NOMO-1 treated with dmso at 0.1 percent for 144 hours (cell line): ENCODE results near the gene PECR.
"Not testable (repeated sequence)": the region's sequence is repeated elsewhere in the genome, so short reads cannot be mapped to it uniquely, and the experiment has no call there.

Source experiments
- DNase-seq: peaks from one replicate; lab custom pipeline; 2025; ENCODE audit not compliant: unreplicated experiment; lab: John Stamatoyannopoulos, UW

PECR gene

DNA sequence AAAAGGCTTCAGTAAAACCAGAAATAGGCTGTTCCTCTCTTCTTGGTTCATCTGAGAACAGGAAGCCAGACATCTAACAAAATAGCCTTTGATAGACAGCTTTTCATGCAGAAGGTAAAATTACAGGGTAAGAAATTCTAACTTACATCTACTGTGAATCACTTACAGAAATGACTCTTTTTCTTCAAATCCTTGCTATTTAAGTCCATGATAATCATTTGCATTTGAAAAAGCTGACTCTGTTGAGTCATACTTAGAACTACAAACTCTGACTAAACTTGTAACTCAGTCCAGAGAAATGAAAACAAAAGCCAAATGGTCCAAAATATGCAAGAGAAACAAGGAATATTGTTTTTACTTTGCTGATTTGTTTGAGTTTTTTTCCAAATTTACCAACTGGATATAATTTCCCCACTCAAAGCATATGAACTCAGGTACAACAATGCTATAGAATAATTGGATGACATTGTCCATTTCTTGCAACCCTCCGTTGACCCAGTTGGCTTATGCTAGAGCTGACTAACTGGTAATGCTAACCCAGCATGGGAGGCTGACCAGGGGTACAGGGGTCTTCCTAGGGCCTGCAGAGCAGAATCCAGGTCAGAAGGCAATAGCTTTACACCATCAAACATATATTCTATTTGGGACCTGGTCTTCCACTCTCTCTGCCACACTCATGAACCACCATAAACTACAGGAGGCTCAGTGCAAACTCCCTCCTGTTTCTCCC, 49.5 kb downstream of the PECR start:
- no peak for DNase-seq

DNA sequence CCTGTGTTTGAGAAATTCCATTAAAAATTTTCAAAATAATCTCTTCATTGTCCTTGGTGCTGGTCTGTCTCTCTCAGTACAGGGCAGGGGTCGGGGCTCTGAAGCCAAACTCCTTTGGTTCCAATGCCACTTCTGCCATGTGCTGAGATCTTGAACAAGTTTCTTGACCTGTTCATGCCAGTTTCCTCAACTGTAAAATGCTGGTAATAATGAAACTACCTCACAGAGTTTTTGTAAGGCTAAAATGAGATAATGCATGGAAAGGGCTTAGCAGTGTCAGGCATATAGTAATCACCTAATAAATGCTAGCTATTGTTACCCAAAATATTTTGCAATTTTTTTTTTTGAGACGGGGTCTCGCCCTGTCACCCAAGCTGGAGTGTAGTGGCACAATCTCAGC, 51.4 kb downstream of the PECR start:
- no peak for DNase-seq

DNA sequence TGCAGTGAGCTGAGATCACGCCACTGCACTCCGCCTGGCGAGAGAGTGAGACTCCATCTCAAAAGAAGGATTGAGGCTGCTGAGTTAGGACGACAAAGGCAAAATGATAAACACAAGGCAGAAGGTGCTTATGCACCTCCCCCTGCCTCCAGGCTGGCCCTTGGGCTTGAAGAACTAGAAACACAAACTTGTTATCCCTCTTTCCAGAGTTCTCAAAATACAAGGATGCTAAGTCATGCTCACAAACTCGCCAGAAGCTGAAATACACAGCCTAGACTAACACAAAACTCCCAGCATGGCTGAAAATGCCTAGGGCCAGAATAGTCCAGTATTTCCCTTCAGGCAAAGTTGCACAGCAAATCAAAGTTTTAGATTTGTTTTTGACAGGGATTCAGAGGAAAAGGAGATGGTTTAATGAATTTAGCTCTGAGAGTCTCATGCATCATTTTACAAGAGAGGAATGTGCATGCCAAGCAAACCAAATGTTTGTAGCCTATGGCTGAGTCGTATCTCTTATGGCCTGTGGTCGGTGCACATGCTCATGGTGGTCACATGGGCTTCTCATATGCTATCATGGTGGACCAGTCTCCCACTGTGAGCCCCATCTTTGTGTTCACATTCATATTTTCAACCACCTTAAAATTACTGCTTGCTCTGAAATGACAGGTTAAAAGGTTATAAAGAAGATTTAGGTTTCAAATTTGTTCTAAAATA, 52.0 kb downstream of the PECR start:
- no peak for DNase-seq

DNA sequence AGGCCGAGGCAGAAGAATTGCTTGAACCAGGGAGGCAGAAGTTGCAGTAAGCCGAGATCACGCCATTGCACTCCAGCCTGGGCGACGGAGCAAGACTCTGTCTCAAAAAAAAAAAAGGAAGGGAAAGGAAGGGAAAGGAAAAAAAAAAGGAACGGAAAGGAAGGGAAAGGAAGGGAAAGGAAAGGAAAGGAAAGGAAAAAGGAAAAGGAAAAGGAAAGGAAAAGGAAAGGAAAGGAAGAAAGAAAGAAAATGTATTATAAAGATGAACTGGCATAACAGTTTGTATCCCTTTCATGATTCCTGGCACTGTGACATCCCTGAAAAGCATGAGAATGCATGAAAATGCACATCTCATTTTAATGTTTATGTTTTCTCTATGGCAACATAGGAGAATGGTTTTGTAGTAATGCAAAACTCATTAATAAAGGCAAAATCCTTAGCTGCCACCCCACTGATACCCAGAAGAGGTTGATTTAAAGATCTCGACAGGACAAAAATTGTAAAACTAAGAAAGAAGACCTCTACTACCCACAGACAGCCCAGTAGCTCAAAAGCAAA, 56.8 kb downstream of the PECR start:
- DNase-seq = no peak

DNA sequence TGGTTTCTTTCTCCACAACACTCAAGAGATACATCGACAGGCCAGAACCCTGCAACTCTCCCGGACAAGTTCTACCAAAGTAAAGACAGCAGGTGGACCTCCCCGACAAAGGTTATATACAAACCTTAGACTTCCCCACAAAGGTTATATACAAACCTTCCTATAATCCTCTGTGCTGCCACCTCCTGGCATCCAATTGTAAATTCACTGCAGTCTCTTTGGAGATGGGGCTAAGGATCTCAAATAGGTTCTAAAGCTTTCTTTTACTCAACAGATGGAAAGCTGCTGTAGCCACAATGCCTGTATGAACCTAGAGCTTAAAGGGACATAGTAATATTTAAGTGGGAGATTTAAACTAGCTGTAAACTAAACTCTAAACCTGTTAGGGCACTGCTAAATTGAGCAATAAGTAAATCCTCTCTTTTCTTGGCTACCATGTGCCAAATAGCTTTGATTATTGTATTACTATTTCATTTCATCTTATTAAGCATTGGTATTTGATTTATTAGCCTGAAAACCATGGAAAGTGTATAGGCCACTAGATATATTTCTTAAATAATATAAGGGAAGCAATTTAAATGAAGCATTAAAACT, 58.5 kb downstream of the PECR start:
- DNase-seq = no peak

DNA sequence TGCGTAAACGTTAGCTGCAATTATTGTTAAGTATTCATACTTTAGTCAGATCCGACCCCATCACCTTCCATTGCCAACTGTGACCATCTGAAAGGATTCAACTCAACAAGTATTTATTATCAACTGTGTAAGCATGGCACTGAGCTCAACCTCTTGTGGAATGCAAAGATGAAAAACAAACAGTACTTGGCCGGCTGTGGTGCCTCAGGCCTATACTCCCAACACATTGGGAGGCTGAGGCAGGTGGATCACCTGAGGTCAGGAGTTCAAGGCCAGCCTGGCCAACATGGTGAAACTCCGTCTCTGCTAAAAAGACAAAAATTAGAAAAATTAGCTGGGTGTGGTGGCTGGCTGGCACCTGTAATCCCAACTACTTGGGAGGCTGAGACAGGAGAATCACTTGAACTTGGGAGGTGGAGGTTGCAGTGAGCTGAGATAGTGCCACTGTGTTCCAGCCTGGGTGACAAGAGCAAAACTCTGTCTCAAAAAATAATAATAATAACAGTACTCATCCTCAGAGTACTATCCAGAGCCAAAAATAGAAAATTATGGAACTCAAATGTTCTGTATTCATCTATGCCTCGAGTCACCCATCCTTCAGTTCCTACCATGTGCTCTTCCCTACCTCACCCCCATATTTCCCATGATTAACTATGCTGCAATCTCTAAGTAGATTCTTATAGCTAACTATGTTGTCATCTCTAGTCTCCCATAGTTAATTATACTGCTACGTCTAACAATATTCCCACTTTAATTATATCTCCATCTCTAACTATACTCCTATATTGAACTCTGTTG, 59.6 kb downstream of the PECR start:
- no peak for DNase-seq

DNA sequence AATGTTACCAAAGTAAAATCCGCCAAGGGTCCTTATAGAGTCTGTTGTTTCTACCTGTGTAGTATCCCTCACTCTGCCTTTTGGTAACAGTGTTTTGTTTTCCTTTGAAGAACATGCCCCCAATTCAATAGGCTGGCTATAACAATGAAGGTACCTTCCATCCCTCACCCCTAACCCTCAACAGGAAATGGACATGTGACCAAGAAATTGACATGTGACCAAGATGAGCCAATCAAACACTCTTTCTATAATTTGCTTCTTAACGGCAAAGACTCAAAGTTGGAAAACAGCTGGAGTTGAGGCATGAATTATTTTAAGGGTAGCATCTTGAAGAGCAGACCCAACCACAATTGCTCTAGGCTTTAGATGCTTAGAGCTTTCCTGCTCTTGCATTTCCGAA, 62.9 kb downstream of the PECR start:
- DNase-seq = no peak

DNA sequence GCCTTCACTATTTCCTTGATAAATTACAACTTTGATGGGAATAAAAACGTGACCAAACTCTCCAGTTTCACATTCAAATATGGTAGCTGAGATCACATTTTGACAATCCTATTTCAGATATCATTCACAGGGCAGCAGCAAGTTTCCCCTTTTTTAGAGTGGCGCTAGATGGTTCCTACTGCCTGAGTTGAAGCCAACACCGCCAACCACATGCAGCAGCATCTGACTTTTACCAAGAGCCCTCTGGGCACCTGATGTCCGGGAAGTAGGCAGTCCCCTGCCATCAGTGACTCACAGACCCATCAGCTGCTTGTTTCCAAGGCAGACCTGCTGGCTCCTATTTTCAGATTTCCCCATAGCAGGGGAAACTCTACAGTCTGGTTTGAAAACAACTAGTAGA, 64.2 kb downstream of the PECR start:
- no peak for DNase-seq

DNA sequence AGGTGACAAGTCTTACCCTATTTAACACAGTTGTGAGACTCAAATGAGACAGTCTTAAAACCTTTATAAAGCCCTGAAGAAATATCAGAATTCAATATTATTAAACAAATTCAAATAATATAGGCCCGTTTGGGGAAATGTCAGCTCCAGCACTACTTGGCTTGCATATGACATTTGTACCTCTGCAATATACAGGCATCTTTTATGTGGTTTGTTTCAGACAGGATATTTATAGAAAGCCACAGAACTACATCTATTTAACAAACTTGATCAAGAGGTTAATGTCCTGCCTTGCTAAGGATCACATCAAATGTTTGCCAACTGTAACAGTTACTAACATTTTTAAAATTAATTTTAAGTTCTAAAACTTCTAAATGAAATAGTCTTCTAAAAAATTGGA, 65.0 kb downstream of the PECR start:
- no peak for DNase-seq

DNA sequence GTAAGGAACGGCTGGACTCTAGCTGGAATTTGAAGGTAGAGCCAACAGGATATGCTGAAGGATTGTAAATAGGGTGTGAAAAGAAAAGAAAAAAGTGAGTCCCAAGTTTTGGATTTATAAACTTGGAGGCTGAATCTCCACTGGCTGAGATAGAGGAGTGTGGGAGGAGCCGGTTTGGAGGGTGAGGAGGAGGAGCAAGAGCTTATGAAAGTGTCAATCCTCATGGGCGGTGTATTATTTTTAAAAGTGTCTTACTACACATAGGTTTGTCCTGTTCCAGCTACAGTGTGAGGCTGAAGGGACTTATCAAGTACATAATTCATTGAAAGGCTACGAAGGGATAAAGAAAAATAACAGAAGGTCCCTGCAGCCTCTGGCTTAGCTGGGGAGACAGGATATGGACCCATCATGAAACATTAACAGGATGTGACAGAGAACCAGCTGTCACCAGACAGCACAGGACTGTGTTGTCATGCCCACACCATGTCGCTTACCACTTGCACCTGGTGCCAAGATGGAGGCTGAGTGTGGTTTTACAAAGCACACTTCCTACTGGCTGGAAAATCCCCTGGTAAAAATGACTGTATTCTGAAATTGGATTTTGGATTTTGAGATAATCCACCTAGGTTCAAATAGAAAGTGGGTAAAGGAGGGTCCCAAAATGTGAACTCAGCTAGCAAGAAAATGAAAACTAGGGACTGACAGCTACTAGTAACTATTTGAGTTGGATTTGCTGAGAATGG, 65.7 kb downstream of the PECR start:
- DNase-seq = no peak

DNA sequence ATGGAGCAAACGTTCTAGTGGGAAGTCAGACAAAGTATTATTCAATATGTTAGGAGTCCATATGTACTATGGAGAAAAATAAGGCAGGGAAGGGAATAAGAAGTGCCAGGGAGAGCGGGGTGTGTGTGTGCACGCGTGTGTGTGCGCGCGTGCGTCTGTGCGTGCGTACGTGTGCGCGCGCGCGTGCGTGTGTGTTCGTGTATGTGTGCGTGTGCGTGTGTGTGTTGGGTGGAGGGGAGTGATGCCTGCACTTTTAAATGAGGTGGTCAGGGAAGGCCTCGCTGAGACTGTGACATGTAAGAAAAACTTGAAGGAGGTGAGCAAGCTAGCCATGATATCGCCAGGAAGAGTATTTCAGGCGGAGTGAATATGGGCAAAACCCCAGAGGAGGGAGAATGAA, 66.6 kb downstream of the PECR start:
- DNase-seq = no peak

DNA sequence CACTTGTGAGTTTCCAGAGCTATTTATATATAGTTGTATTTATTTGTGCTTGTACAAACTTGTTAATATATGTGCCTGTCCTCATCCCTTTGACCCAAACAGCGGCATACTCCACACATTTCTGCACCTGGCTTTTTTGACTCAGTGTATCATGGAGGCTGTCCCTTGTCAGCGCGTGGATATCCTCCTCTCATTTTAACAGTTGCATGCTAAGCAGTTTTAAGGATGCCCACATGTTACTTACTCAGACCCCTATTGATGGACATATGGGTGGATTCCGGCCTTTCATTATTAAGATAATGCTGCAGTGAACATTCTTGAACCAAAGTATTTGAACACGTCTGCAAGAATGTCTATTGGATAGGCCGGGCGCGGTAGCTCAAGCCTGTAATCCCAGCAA, 67.6 kb downstream of the PECR start:
- DNase-seq = no peak

DNA sequence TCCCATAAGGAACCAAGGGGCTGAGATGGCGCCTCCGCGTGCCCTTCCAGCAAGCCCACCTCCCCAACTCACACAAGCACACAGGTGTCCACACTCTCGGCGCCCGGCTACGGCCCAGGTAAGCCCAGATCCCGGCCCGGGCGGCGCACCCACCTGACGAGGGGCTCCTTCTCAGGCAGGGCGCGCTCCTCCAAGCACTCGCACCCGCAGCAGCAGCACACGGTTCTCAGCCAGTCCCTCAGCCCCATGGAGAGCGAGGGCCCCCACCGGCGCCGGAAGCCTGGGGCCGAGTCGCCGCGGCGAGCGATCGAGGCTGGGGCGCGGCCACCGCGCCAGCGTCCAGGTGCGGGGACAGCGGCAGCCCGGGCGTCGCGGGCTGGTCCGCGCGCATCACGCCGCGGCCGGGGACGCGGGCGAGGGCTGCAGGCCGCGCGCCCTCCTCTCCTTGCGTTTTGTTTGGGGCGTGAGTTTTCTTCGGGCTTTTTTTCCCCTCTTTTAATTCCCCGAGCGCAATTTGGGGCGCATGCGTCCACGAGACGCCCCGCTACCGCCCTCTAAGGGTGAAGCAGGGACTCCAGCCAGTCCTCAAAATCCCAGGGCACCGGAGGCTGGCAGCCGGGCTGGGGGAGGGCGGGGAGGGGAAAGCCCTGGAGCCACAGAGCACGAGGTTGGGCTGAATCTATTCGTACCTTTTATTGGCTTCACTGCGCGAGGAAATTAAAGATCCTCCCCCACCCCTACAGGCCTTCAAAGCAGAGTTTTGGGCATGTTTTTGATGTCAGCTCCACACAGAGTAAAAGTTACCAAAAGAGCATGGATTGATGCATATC, 68.3 kb downstream of the PECR start, which contains the start of gene MREG:
MREG (minus strand) TSS at position 472 of the 830 bp plus-strand sequence; CDS start at position 248, 224 bp downstream.
- DNase-seq = peak; percentile 55

DNA sequence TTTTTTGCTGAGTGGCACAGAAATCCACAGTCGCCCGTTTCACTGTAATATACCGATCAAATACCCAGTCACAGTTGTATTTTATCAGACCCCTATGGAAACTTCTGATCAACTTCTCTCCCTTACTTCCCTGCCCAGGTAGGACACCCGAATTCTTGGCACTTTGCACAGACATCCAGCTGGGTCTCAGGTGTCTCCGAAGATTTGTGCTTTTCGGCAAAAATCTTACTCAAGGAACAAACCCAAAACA, 68.9 kb downstream of the PECR start:
- no peak for DNase-seq

DNA sequence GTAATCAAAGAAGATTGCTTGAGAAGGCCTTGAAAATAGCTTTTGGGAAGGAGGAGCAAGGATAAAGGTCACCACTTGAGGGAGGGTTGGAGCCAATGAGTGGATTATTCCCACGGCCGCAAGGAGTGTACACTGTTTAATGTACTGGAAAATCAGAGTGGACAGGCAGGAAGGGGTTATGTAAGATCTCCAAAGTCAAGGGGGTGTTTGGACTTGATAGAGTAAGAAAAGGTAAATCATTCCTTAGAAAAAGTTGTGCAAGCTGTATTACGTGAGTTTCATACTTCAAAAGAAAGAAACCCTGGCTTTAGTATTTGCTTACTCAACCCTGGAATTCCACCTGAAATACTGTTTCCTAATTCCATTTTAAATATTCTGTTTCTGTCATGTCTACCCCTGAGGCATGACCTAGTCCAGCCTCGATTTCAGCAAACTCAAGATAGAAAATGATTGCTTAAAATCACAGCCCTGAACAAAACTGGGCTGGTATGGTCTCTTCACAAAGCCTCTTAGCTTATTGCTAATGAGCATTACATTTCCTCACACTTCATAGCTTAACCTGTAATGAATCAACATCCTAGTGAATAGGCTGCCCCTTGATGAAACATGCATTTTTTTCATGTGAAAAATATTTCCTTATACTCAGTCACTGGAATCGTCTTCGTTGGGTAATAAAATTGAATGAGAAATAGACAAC, 69.3 kb downstream of the PECR start:
- no peak for DNase-seq

DNA sequence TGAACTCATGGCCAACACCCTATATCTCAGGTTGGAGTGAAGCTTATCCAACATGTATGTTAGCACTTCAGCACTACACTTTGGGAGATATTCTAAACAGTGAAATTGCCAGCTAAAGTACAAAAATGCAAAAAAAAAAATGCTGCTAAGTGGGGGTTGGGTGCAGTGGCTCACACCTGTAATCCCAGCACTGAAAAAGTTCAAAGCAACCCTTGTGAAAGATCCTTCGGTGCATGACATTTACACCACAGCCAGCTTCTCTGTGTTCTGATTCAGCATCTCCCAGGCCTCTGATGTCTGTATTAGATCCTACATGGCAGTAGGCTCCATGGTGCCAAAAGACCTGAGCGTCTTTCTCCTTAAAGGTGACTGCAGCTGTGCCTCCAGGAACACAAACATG, 72.4 kb downstream of the PECR start:
- DNase-seq = not testable (repeated sequence)

DNA sequence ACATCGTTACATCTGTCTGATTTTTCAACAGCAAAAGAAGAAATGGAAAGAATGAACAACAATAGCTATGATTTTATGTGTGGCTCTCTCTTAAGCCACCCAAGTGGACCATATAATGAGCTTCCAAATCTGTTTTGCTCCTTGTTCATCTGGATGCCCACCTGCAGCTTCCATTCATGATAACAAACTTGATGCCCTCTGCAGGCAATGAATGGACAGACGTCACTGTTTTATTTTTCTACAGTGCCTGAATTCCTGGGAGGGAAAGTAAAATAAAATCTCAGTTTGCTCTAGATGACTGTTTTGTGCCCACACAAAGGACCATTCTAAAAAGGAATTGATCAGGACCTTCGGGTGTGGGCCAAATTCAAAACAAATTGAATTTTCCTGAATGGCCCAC, 73.2 kb downstream of the PECR start:
- DNase-seq = no peak

DNA sequence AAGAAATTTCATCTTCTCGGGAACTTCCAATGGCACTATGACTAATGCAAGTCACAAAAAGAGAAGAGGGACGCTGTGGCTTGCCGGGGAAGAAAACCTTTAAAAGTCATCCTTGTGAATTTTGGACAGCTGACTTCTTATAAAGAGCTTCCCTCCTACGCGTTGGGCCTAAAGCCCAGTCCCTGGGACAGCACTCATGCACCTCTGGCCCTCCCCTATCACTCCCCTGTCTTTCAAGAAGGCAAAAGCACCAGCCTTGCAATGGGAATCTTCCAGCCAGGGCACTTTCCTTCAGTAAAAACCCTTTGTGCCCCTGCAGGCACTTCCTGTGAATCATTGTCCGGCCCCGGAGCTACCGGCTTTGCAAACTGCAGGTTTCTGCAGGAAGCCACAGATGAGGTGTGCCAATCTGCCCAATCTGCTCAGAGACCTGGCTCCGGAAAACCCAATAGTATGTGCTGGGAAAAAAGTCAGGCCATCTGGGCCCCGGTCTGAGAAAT, 75.4 kb downstream of the PECR start:
- DNase-seq = peak; percentile 23

DNA sequence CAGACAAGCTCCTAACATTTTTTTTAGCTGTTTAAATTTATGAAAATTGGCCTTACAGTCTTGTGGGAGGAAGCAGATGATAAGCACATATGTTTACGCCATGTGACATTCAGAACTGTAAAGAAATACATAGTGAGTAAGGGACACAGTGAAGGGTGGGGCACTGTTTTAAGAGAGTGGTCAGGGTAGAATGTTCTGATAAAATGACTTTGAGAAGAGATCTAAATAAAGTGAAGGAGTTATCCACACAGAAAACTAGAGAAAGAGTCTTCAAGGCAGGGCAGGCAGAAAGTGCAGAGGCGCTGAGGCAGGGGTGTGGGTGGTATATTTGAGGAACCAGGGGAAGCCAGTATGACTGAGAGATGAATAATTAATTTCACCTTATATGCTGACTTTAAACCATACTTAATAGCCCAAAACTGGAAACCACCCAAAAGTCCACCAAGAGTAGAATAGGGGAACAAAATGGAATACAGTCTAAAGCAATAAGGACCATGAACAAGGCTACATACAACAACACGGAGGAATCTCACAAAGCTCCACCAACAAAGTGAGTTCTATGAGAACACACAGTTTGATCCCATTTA, 76.8 kb downstream of the PECR start:
- DNase-seq = no peak
